ENCODE results near the gene LPIN3.

GRCh38 chr20:41340327-41341055, at the start of gene LPIN3:
- TF ChIP-seq CTCF (conservative IDR thresholded peaks at IDR 0.05; ENCODE audit: low read depth, low read length) (no peak), POLR2A (IDR thresholded peaks at IDR 0.05; ENCODE audit: low read depth, low read length) (no peak), FOS (IDR thresholded peaks at IDR 0.05; ENCODE audit: low read depth, low read length) (no peak), RAD21 (IDR thresholded peaks at IDR 0.05; ENCODE audit: low read length) (peak; percentile 29; the same call in 1 of the 2 replicates), RFX5 (IDR thresholded peaks at IDR 0.05; ENCODE audit: low read depth, low read length) (no peak)

Data from IMR-90 (cell line).